Measurements from ENCODE around the gene SGPP1. TPM values are rescaled to one million over a fixed set of nuclear protein-coding genes. Genes with fewer than 3 reads are reported as not detected.

The SGPP1 gene
- total and polyA plus RNA-seq, 2 of the 8 experiments (the other 6 are each of a cell fraction or from before 2014, with no cell fraction given) = 5.7 to 8.1 TPM

DNA sequence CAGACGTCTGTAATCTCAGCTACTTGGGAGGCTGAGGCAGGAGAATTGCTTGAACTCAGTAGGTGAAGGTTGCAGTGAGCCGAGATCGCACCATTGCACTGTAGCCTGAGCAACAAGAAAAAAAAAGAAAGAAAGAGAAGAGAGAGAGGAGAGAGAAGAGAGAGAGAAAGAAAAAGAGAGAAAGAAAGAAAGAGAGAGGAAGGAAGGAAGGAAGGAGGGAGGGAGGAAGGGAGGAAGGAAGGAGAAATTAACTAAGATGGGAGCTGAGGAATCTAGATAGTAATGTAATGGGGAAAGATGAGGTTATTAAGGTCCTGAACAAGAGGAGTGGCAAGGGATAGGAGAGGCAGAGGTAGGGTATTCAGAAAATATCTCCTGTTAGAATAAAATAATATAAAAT lies 17.4 kb upstream of the SGPP1 start:
- Histone ChIP-seq H3K4me1 (replicated peaks in 1 of 4; ENCODE audit: control insufficient read depth in 3 of 4, insufficient read depth in 4 of 4, low read length in 3 of 4) (peaks cover 0 to 3% (median 0%) of the 10 kb centered on the region in 4 experiments; a peak in 2 of 7 replicates), H4K91ac (replicated peaks; ENCODE audit: insufficient read length, low read length) (no peak overlapping the region), H3K27me3 (replicated peaks in 1 of 4; ENCODE audit: control insufficient read depth in 3 of 4, extremely low read depth in 1 of 4, insufficient read depth in 3 of 4, low read length in 3 of 4) (no peaks in the 10 kb centered on the region), H2BK120ac (replicated peaks; ENCODE audit: low read depth, low read length) (no peak overlapping the region), H2BK15ac (ENCODE audit: low read length) (no peak overlapping the region), H2AK5ac (ENCODE audit: low read depth, low read length) (no peak overlapping the region), H3K9me3 (ENCODE audit: insufficient read depth in 2 of 2, low read depth in 1 of 2, low read length in 1 of 2) (no peaks in the 10 kb centered on the region), H3K9ac (replicated peaks in 1 of 4; ENCODE audit: extremely low read depth in 1 of 4, low read depth in 3 of 4, low read length in 3 of 4) (no peak overlapping the region), H3K14ac (ENCODE audit: insufficient read length) (no peak overlapping the region), H3K4ac (replicated peaks; ENCODE audit: insufficient read length, low read depth, low read length) (no peak overlapping the region), H2AFZ (ENCODE audit: low read length) (no peak overlapping the region), H3K36me3 (ENCODE audit: control insufficient read depth in 2 of 4, insufficient read depth in 4 of 4, low read length in 3 of 4) (no peaks in the 10 kb centered on the region), H3K23ac (ENCODE audit: insufficient read length) (no peak overlapping the region), H3K56ac (replicated peaks; ENCODE audit: insufficient read length, low read depth, low read length) (no peak overlapping the region), H4K20me1 (replicated peaks in 1 of 2; ENCODE audit: control insufficient read depth in 1 of 2, insufficient read depth in 2 of 2, low read length in 2 of 2) (no peaks in the 10 kb centered on the region), H3K18ac (ENCODE audit: extremely low read depth, low read length) (no peak overlapping the region), H2BK12ac (ENCODE audit: low read depth, low read length) (no peak overlapping the region), H3K23me2 (ENCODE audit: low read depth, low read length) (no peaks in the 10 kb centered on the region), H3K79me2 (ENCODE audit: control insufficient read depth in 1 of 2, insufficient read depth in 2 of 2, low read length in 2 of 2) (no peaks in the 10 kb centered on the region), H2BK5ac (ENCODE audit: low read depth, low read length) (no peak overlapping the region), H3K4me2 (ENCODE audit: insufficient read depth in 1 of 2, low read depth in 2 of 2, low read length in 2 of 2) (no peak overlapping the region), H3K79me1 (ENCODE audit: low read depth, low read length) (no peaks in the 10 kb centered on the region), H3K4me3 (ENCODE audit: extremely low read depth in 1 of 4, insufficient read depth in 2 of 4, low read depth in 3 of 4, low read length in 4 of 4) (no peak overlapping the region), H3K27ac (ENCODE audit: low read depth, low read length) (no peak overlapping the region), H4K5ac (ENCODE audit: insufficient read length, low read depth, low read length) (no peak overlapping the region), H4K8ac (ENCODE audit: extremely low read depth, insufficient read depth, low read length) (no peak overlapping the region), H2BK20ac (ENCODE audit: low read length) (no peak overlapping the region)
- FAIRE-seq (no peak), DNase-seq (ENCODE audit: low read depth in 1 of 2, low spot score in 2 of 2) (no peak)
- POLR2A ChIA-PET (ENCODE audit: partially characterized antibody) = no interaction called here
- CTCF ChIA-PET (ENCODE audit: partially characterized antibody) = interaction anchor here (0.7 kb wide), 1 partner anchor 9 kb away, joined by 4 read pairs; no protein-coding TSS in a partner anchor
- 96% methylated on average over 3 of the region's 3 CpGs; no CpG with 5 or more reads in 1 of the 2 experiments for WGBS, 2 experiments (ENCODE audit: extremely low coverage in 1 of 2, insufficient coverage in 1 of 2, insufficient read length in 1 of 2, insufficient replicate concordance in 2 of 2, low coverage in 1 of 2, low lambda C conversion rate in 2 of 2, missing lambda C conversion rate in 1 of 2)
- TF ChIP-seq SIN3A (conservative IDR thresholded peaks at IDR 0.05 in 1 of 2, IDR thresholded peaks at IDR 0.05 in 1 of 2; ENCODE audit: low read depth in 1 of 2, low read length in 2 of 2) (no peak), TEAD4 (IDR thresholded peaks at IDR 0.05; ENCODE audit: low read depth, low read length) (no peak), ASH2L (IDR thresholded peaks at IDR 0.05; ENCODE audit: low read length) (no peak), EP300 (IDR thresholded peaks at IDR 0.05; ENCODE audit: borderline replicate concordance in 1 of 2, low read depth in 2 of 2, low read length in 2 of 2) (no peak)
